Measurements from ENCODE around the gene DISC1. TPM values are rescaled to one million over a fixed set of nuclear protein-coding genes. Genes with fewer than 3 reads are reported as not detected.

The DISC1 gene
- total RNA-seq, 1 donor from 2014 or later = 9.5 TPM

DNA sequence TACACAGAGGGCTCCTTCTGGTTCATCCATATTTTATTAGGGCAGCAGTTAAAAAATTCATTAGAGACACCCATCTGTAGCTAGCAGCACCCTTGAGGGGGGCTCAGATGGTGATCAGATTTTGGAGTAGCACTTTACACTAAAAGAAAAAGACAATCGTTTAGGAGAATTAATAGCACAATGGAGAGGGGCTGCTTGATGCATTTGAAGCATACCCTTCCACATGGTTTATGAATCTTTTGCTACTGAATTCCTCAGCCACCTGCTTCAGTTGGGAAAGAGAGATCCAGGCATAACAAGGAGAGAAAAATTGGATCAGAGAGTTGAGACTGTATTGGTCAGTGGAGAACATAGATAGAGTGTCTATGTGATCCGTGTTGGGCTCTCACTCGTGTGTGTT, 54.4 kb downstream of the DISC1 start:
- no peaks in the 10 kb centered on the region for H3K36me3 ChIP-seq
- ATAC-seq (no peak), DNase-seq (no peak)
- no peaks in the 10 kb centered on the region for H3K9me3 ChIP-seq
- intact Hi-C loops (cut with DNase I) = no loop called here
- no peaks in the 10 kb centered on the region for H3K27me3 ChIP-seq
- no peak overlapping the region for H3K4me3 ChIP-seq
- TF ChIP-seq, protein P1, sequence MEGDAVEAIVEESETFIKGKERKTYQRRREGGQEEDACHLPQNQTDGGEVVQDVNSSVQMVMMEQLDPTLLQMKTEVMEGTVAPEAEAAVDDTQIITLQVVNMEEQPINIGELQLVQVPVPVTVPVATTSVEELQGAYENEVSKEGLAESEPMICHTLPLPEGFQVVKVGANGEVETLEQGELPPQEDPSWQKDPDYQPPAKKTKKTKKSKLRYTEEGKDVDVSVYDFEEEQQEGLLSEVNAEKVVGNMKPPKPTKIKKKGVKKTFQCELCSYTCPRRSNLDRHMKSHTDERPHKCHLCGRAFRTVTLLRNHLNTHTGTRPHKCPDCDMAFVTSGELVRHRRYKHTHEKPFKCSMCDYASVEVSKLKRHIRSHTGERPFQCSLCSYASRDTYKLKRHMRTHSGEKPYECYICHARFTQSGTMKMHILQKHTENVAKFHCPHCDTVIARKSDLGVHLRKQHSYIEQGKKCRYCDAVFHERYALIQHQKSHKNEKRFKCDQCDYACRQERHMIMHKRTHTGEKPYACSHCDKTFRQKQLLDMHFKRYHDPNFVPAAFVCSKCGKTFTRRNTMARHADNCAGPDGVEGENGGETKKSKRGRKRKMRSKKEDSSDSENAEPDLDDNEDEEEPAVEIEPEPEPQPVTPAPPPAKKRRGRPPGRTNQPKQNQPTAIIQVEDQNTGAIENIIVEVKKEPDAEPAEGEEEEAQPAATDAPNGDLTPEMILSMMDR (IDR thresholded peaks at IDR 0.05) = no peak
- no peaks in the 10 kb centered on the region for H3K4me1 ChIP-seq
- H3K27ac ChIP-seq = no peak overlapping the region

DNA sequence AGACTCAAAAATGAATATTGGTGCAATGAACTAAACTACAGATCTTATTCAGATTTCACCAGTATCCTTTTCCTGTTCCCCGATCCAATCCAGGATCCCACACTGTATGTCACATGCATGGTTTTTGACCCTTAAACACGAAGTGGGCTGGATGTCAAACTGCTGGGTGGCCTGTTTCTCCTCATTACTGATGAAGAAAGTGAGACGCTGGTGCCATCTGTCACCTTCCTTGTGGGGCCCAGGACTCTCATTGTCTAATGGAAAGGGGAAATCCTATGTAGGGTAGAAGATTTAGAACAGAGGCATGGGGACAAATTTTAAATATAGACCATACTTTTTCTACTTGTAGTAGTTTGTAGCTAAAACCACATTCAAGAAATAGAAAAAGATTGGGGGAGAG, 56.2 kb downstream of the DISC1 start:
- TF ChIP-seq, protein P1 (IDR thresholded peaks at IDR 0.05) = no peak
- no peaks in the 10 kb centered on the region for H3K4me1 ChIP-seq
- H3K9me3 ChIP-seq = no peaks in the 10 kb centered on the region
- intact Hi-C loops (cut with DNase I) = no loop called here
- ATAC-seq (no peak), DNase-seq (no peak)
- no peak overlapping the region for H3K4me3 ChIP-seq
- no peaks in the 10 kb centered on the region for H3K27me3 ChIP-seq
- H3K36me3 ChIP-seq = no peaks in the 10 kb centered on the region
- H3K27ac ChIP-seq = no peak overlapping the region

DNA sequence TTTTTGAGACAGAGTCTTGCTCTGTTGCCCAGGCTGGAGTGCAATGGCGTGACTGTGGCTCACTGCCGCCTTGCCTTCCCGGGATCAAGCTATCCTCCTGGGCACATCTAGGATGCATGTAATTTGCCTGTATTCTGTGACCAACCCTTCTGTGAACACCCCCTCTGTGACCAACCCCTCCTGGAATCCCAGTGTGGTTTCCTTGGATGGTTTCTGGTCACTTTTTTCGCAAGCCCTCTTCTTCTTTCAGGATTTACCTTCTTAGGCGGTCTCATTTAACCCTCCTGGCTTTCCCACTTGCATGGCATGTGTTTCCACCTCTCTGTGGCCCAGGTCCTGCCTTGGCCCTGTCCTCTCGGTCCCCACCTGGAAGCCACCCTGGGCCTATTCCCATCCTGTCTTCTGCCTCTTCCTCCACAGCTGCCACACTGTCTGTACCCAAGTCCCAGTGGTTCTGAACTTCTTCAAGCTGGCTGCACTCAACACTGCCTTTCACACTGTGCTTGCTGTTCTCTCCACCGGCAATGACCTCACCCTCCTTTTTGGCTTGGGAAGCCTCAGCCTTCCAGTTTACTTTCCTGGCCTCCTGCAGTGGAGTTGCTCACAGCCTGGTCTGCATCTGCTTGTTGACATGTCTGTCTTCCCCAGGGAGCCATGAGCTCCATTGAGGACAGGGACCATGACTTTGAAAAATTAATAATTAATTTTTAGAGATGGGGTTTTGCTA, 57.0 kb downstream of the DISC1 start:
- H3K27ac ChIP-seq = no peak overlapping the region
- H3K4me3 ChIP-seq = no peak overlapping the region
- no peaks in the 10 kb centered on the region for H3K4me1 ChIP-seq
- H3K27me3 ChIP-seq = no peaks in the 10 kb centered on the region
- intact Hi-C loops (cut with DNase I) = no loop called here
- TF ChIP-seq, protein P1 (IDR thresholded peaks at IDR 0.05) = no peak
- no peaks in the 10 kb centered on the region for H3K9me3 ChIP-seq
- DNase-seq (no peak), ATAC-seq (no peak)
- no peaks in the 10 kb centered on the region for H3K36me3 ChIP-seq

DNA sequence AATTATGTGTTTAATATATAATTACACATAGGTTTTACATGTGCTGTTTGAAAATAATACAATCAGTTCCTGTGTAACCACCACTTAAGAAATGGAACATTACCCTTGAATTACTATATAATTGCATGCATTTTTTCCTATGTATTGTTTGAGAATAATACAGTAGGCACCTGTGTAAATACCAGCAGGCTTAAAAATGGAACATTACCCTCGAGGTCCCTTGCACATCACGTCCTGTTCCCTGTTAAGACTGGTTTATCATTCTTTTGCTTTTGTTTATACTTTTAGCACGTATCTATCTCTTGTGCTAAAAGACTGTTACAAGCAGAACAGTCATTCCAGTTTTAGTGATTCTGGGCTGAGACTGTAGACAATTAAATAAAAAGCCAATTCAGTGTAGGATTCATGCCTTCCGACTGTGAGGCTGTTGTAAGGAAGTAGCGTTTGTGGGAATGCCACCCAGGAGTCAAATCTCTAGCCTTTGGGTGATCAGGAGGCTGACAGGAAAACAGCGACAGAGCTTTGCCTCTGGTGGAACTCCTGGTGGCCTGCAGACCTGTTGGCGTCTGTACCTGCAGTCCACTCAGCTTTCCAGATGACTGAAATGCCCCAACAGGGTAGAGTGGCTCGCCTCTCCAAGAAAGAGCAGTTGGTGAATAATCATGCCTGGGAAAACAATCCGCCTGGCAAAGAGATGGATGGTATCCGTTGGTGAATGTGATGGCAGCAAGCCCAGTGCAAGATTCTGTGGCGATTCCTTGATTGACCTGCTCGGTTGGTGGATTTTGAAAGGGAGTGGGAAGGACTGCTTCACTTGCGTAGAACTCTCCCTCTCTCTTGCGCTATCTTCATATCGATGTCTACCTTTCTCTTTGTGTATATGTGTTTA, 58.0 kb downstream of the DISC1 start:
- Histone ChIP-seq H3K4me3 (no peak overlapping the region), H3K27me3 (no peaks in the 10 kb centered on the region), H3K27ac (no peak overlapping the region), H3K9me3 (no peaks in the 10 kb centered on the region), H3K36me3 (no peaks in the 10 kb centered on the region), H3K4me1 (no peaks in the 10 kb centered on the region)
- DNase-seq (no peak), ATAC-seq (no peak)
- intact Hi-C loops (cut with DNase I) = no loop called here
- TF ChIP-seq, protein P1 (IDR thresholded peaks at IDR 0.05) = no peak

DNA sequence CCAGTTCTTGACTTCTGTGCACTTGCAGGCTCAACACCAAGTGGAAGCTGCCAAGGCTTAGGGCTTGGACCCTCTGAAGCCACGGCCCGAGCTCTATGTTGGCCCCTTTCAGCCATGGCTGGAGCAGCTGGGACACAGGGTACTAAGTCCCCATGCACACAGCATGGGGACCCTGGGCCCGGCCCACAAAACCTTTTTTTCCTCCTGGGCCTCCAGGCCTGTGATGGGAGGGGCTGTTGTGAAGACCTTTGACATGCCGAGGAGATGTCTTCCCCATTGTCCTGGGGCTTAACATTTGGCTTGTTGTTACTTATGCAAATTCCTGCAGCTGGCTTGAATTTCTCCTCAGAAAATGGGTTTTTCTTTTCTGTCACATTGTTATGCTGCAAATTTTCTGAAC, 59.8 kb downstream of the DISC1 start:
- no peaks in the 10 kb centered on the region for H3K36me3 ChIP-seq
- intact Hi-C loops (cut with DNase I) = no loop called here
- no peaks in the 10 kb centered on the region for H3K27me3 ChIP-seq
- no peak for DNase-seq
- no peak overlapping the region for H3K4me3 ChIP-seq
- H3K9me3 ChIP-seq = no peaks in the 10 kb centered on the region
- H3K27ac ChIP-seq = no peak overlapping the region
- TF ChIP-seq, protein P1 (IDR thresholded peaks at IDR 0.05) = no peak
- H3K4me1 ChIP-seq = no peaks in the 10 kb centered on the region
- no peak for ATAC-seq
